Mesendoderm (in vitro differentiated cells): ENCODE results near the gene EPN2.

ENCODE experiments used
- small RNA-seq: library from polyadenylated mRNA; stranded (forward); fragments of <200 nt; extraction: miRNeasy Mini kit (QIAGEN cat#:217004); gene quantifications from one replicate; pipeline ENCODE3, GENCODE V24; 2013; ENCODE audit not compliant: insufficient read depth

EPN2 gene

Small RNAs within 50 kb of the gene (small RNA-seq; reads per million reads assigned to genes)
- gene MIR1180: 258 reads per million, percentile 97 among the genes with 10 or more reads in this experiment
